Activated CD8-positive, alpha-beta T cell treated with anti-CD3 and anti-CD28 coated beads for 36 hours (primary cell): Measurements from ENCODE around the gene GAGE12D. TPM values are rescaled to one million over a fixed set of nuclear protein-coding genes. Genes with fewer than 3 reads are reported as not detected.
"Not testable (repeated sequence)": the region's sequence is repeated elsewhere in the genome, so short reads cannot be mapped to it uniquely, and the experiment has no call there.

Experiments used
- ATAC-seq: fragments of 200-7000 bp; cut with Tn5 transposase; one replicate; pipeline ENCODE4 v1.10.0; 2021; ENCODE audit warnings: mild to moderate bottlenecking, moderate library complexity
- CTCF ChIA-PET: fragments of 350-600 bp; sonication (Branson Sonifier 250); formaldehyde crosslinking; loops from one replicate; lab custom pipeline; 2021; ENCODE audit warnings: antibody characterized with exemption; lab: Charles Lee
- POLR2A ChIA-PET: fragments of 350-600 bp; sonication (Branson Sonifier 250); formaldehyde crosslinking; loops from one replicate; lab custom pipeline; 2021; ENCODE audit warnings: antibody characterized with exemption; lab: Charles Lee
- DNase-seq: peaks from one replicate; pipeline ENCODE4 v3.0.0-alpha.2; 2020
- H3K27ac Mint-ChIP-seq: one replicate; pipeline ENCODE4 v1.8.0; 2021; ENCODE audit warnings: mild to moderate bottlenecking, mixed read lengths
- H3K27me3 Mint-ChIP-seq: one replicate; pipeline ENCODE4 v1.8.0; 2021; ENCODE audit warnings: mixed read lengths
- H3K36me3 Mint-ChIP-seq: one replicate; pipeline ENCODE4 v1.8.0; 2021; ENCODE audit warnings: low read depth, mixed read lengths
- H3K4me1 Mint-ChIP-seq: one replicate; pipeline ENCODE4 v1.8.0; 2021; ENCODE audit warnings: low read depth, mixed read lengths
- H3K4me3 Mint-ChIP-seq: one replicate; pipeline ENCODE4 v1.8.0; 2021; ENCODE audit warnings: mild to moderate bottlenecking, moderate library complexity, mixed read lengths
- H3K9me3 Mint-ChIP-seq: one replicate; pipeline ENCODE4 v1.8.0; 2021; ENCODE audit warnings: mixed read lengths
- intact Hi-C: fragments of 100-400 bp; cut with micrococcal nuclease; formaldehyde crosslinking; loops from one replicate; pipeline ENCODE4 v1.10.0; 2022
- total RNA-seq, 2 experiments: library from RNA; stranded (reverse); gene quantifications; one replicate each; pipeline ENCODE4 v1.2.3, GENCODE V29; 2021

The GAGE12D gene
- not detected for total RNA-seq

DNA sequence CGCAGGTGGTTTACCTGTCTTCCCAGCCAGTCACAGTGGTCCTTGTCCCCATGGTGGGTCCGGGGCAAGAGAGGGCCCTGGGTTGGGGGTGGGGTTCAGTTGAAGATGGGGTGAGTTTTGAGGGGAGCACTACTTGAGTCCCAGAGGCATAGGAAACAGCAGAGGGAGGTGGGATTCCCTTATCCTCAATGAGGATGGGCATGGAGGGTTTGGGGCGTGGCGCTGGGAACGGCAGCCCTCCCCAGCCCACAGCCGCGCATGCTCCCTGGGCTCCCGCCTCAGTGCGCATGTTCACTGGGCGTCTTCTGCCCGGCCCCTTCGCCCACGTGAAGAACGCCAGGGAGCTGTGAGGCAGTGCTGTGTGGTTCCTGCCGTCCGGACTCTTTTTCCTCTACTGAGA is at the start of gene GAGE12D:
Gene GAGE12D, plus strand, starts transcription at position 301 of the 400 bp plus-strand sequence. CDS start 1,155 bp downstream, outside the sequence.
- H3K27me3 Mint-ChIP-seq, CTCF ChIA-PET, H3K9me3 Mint-ChIP-seq, DNase-seq, H3K36me3 Mint-ChIP-seq, H3K27ac Mint-ChIP-seq, intact Hi-C loops, H3K4me1 Mint-ChIP-seq, H3K4me3 Mint-ChIP-seq, POLR2A ChIA-PET, ATAC-seq: not testable (repeated sequence)

GRCh38 chrX:49531877-49532276 is 9.7 kb upstream of the GAGE12D start, which contains the start of gene GAGE12C:
GAGE12C (plus strand) TSS chrX:49532177; CDS start chrX:49533332, 1,155 bp downstream.
- POLR2A ChIA-PET, H3K9me3 Mint-ChIP-seq, DNase-seq, H3K27ac Mint-ChIP-seq, CTCF ChIA-PET, ATAC-seq, intact Hi-C loops, H3K4me3 Mint-ChIP-seq, H3K36me3 Mint-ChIP-seq, H3K4me1 Mint-ChIP-seq, H3K27me3 Mint-ChIP-seq: not testable (repeated sequence)

DNA sequence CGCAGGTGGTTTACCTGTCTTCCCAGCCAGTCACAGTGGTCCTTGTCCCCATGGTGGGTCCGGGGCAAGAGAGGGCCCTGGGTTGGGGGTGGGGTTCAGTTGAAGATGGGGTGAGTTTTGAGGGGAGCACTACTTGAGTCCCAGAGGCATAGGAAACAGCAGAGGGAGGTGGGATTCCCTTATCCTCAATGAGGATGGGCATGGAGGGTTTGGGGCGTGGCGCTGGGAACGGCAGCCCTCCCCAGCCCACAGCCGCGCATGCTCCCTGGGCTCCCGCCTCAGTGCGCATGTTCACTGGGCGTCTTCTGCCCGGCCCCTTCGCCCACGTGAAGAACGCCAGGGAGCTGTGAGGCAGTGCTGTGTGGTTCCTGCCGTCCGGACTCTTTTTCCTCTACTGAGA is 9.5 kb downstream of the GAGE12D start, which contains the start of gene GAGE12E:
Gene GAGE12E, plus strand, starts transcription at position 301 of the 400 bp plus-strand sequence. CDS start 1,155 bp downstream, outside the sequence.
- H3K9me3 Mint-ChIP-seq, POLR2A ChIA-PET, intact Hi-C loops, DNase-seq, H3K4me1 Mint-ChIP-seq, H3K36me3 Mint-ChIP-seq, H3K27me3 Mint-ChIP-seq, ATAC-seq, H3K4me3 Mint-ChIP-seq, CTCF ChIA-PET, H3K27ac Mint-ChIP-seq: not testable (repeated sequence)

DNA sequence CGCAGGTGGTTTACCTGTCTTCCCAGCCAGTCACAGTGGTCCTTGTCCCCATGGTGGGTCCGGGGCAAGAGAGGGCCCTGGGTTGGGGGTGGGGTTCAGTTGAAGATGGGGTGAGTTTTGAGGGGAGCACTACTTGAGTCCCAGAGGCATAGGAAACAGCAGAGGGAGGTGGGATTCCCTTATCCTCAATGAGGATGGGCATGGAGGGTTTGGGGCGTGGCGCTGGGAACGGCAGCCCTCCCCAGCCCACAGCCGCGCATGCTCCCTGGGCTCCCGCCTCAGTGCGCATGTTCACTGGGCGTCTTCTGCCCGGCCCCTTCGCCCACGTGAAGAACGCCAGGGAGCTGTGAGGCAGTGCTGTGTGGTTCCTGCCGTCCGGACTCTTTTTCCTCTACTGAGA is 19.0 kb downstream of the GAGE12D start, which contains the start of gene GAGE12F:
Gene GAGE12F, plus strand, starts transcription at position 301 of the 400 bp plus-strand sequence. CDS start 1,155 bp downstream, outside the sequence.
- H3K4me1 Mint-ChIP-seq, intact Hi-C loops, DNase-seq, H3K4me3 Mint-ChIP-seq, H3K27me3 Mint-ChIP-seq, H3K27ac Mint-ChIP-seq, POLR2A ChIA-PET, CTCF ChIA-PET, ATAC-seq, H3K9me3 Mint-ChIP-seq, H3K36me3 Mint-ChIP-seq: not testable (repeated sequence)

DNA sequence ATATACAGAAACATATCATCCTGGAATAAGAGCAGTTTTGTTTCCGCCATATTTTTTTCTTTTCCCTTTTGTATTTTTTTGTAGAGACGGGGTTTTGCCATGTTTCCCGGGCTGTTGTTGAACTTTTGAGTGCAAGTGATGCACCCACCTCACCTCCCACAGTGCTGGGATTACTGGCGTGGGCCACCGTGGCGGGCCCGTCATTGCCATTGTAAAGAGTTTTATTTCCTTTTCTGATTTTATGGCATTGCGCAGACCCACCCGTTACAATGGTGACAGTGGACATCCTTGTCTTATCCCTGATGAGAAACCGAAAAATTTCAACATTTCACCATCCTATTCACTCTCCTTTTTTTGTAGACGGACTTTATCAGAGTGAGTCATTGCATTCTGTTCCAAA is 27.2 kb downstream of the GAGE12D start:
- H3K27me3 Mint-ChIP-seq, H3K27ac Mint-ChIP-seq, ATAC-seq, H3K4me3 Mint-ChIP-seq, H3K9me3 Mint-ChIP-seq, H3K4me1 Mint-ChIP-seq, intact Hi-C loops, DNase-seq, H3K36me3 Mint-ChIP-seq, CTCF ChIA-PET, POLR2A ChIA-PET: not testable (repeated sequence)

- intact Hi-C loops, H3K9me3 Mint-ChIP-seq, DNase-seq, H3K4me3 Mint-ChIP-seq, CTCF ChIA-PET, POLR2A ChIA-PET, ATAC-seq, H3K27me3 Mint-ChIP-seq, H3K36me3 Mint-ChIP-seq, H3K4me1 Mint-ChIP-seq, H3K27ac Mint-ChIP-seq: not testable (repeated sequence)
Measured at GRCh38 chrX:49569152-49569551, 27.6 kb downstream of the GAGE12D start.

DNA sequence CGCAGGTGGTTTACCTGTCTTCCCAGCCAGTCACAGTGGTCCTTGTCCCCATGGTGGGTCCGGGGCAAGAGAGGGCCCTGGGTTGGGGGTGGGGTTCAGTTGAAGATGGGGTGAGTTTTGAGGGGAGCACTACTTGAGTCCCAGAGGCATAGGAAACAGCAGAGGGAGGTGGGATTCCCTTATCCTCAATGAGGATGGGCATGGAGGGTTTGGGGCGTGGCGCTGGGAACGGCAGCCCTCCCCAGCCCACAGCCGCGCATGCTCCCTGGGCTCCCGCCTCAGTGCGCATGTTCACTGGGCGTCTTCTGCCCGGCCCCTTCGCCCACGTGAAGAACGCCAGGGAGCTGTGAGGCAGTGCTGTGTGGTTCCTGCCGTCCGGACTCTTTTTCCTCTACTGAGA is 28.6 kb downstream of the GAGE12D start, which contains the start of gene GAGE12G:
Gene GAGE12G, plus strand, starts transcription at position 301 of the 400 bp plus-strand sequence. CDS start 1,155 bp downstream, outside the sequence.
- not testable (repeated sequence) for H3K9me3 Mint-ChIP-seq

GRCh38 chrX:49579649-49580048 is 38.1 kb downstream of the GAGE12D start, which contains the start of gene GAGE12H:
GAGE12H (plus strand) TSS chrX:49579949; CDS start chrX:49581104, 1,155 bp downstream.
- H3K4me3 Mint-ChIP-seq, CTCF ChIA-PET, POLR2A ChIA-PET, H3K4me1 Mint-ChIP-seq, DNase-seq, H3K27ac Mint-ChIP-seq, H3K9me3 Mint-ChIP-seq, H3K27me3 Mint-ChIP-seq, H3K36me3 Mint-ChIP-seq, ATAC-seq, intact Hi-C loops: not testable (repeated sequence)

More for the DNA sequence above, 28.6 kb downstream of the GAGE12D start, which contains the start of gene GAGE12G:
- ATAC-seq, H3K27me3 Mint-ChIP-seq, H3K4me3 Mint-ChIP-seq, H3K36me3 Mint-ChIP-seq, POLR2A ChIA-PET, H3K4me1 Mint-ChIP-seq, DNase-seq, intact Hi-C loops, CTCF ChIA-PET, H3K27ac Mint-ChIP-seq: not testable (repeated sequence)

DNA sequence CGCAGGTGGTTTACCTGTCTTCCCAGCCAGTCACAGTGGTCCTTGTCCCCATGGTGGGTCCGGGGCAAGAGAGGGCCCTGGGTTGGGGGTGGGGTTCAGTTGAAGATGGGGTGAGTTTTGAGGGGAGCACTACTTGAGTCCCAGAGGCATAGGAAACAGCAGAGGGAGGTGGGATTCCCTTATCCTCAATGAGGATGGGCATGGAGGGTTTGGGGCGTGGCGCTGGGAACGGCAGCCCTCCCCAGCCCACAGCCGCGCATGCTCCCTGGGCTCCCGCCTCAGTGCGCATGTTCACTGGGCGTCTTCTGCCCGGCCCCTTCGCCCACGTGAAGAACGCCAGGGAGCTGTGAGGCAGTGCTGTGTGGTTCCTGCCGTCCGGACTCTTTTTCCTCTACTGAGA is 47.7 kb downstream of the GAGE12D start, which contains the start of gene GAGE2A:
Gene GAGE2A, plus strand, starts transcription at position 301 of the 400 bp plus-strand sequence. CDS start 1,155 bp downstream, outside the sequence.
- POLR2A ChIA-PET, DNase-seq, intact Hi-C loops, H3K27ac Mint-ChIP-seq, H3K36me3 Mint-ChIP-seq, H3K4me3 Mint-ChIP-seq, CTCF ChIA-PET, H3K27me3 Mint-ChIP-seq, ATAC-seq, H3K4me1 Mint-ChIP-seq, H3K9me3 Mint-ChIP-seq: not testable (repeated sequence)

GRCh38 chrX:49589769-49590478 is 48.4 kb downstream of the GAGE12D start:
- H3K27ac Mint-ChIP-seq, DNase-seq, H3K4me3 Mint-ChIP-seq, POLR2A ChIA-PET, H3K27me3 Mint-ChIP-seq, H3K4me1 Mint-ChIP-seq, CTCF ChIA-PET, intact Hi-C loops, ATAC-seq, H3K36me3 Mint-ChIP-seq, H3K9me3 Mint-ChIP-seq: not testable (repeated sequence)

DNA sequence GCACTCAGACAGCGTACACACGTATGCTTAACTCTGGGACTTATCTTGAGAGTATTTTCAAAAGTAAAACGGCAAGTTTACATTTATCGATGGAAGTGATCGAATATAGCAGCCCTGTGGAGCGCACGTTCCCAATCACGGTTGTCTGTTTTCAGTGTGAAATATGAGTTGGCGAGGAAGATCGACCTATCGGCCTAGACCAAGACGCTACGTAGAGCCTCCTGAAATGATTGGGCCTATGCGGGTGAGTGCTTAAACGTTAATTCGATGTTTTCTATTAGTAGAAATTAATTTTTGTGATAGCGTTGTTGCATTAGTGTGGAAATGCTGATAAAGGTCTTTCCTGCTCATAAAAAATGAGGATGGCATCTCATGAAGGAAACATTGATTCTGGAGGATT is 49.0 kb downstream of the GAGE12D start:
- DNase-seq, H3K27me3 Mint-ChIP-seq, POLR2A ChIA-PET, ATAC-seq, CTCF ChIA-PET, intact Hi-C loops, H3K9me3 Mint-ChIP-seq, H3K4me1 Mint-ChIP-seq, H3K4me3 Mint-ChIP-seq, H3K27ac Mint-ChIP-seq, H3K36me3 Mint-ChIP-seq: not testable (repeated sequence)
